Colon (tissue), 2 donors: ENCODE results near the gene FZD2.
"Not testable (repeated sequence)": the region's sequence is repeated elsewhere in the genome, so short reads cannot be mapped to it uniquely, and the experiment has no call there.

ENCODE experiments used
- FAIRE-seq: peaks from 2 replicates; lab custom pipeline; 2012; peaks lifted over from hg19 to GRCh38; lab: Jason Lieb, UNC
- donor health status: control.
- donor health status: control.

The FZD2 gene

GRCh38 chr17:44575403-44575802 lies 18.1 kb downstream of the FZD2 start:
- FAIRE-seq, result no peak

- FAIRE-seq, result no peak
These were observed 21.7 kb downstream of the FZD2 start for GRCh38 chr17:44578947-44579346.

- no peak for FAIRE-seq
These were observed 24.6 kb downstream of the FZD2 start for GRCh38 chr17:44581868-44582267.

- no peak for FAIRE-seq
These were observed 27.2 kb downstream of the FZD2 start for GRCh38 chr17:44584443-44584842.

- FAIRE-seq, result no peak
These were observed 28.0 kb downstream of the FZD2 start for GRCh38 chr17:44585315-44585714.

GRCh38 chr17:44587339-44587738 lies 30.1 kb downstream of the FZD2 start:
- no peak for FAIRE-seq

- FAIRE-seq, result no peak
These were observed 32.2 kb downstream of the FZD2 start for GRCh38 chr17:44589316-44590071.

GRCh38 chr17:44590072-44590462 lies 32.8 kb downstream of the FZD2 start:
- not testable (repeated sequence) for FAIRE-seq

GRCh38 chr17:44590762-44591161 lies 33.5 kb downstream of the FZD2 start:
- not testable (repeated sequence) for FAIRE-seq

GRCh38 chr17:44591206-44591605 lies 33.9 kb downstream of the FZD2 start:
- no peak for FAIRE-seq

- no peak for FAIRE-seq
These were observed 35.9 kb downstream of the FZD2 start for GRCh38 chr17:44593156-44593555.

- FAIRE-seq, result no peak
These were observed 38.0 kb downstream of the FZD2 start for GRCh38 chr17:44595216-44595775.

- FAIRE-seq, result no peak
These were observed 41.0 kb downstream of the FZD2 start for GRCh38 chr17:44598329-44598728.

- no peak for FAIRE-seq
These were observed 41.6 kb downstream of the FZD2 start for GRCh38 chr17:44598932-44599297.

- no peak for FAIRE-seq
These were observed 42.3 kb downstream of the FZD2 start for GRCh38 chr17:44599298-44600175.

GRCh38 chr17:44601539-44601938 lies 44.3 kb downstream of the FZD2 start:
- no peak for FAIRE-seq

- FAIRE-seq, result no peak
These were observed 44.7 kb downstream of the FZD2 start for GRCh38 chr17:44601973-44602372.

- no peak for FAIRE-seq
These were observed 45.1 kb downstream of the FZD2 start for GRCh38 chr17:44602390-44602789.

GRCh38 chr17:44602970-44603369 lies 45.7 kb downstream of the FZD2 start:
- FAIRE-seq, result no peak

GRCh38 chr17:44604116-44604761 lies 47.0 kb downstream of the FZD2 start:
- no peak for FAIRE-seq

GRCh38 chr17:44604768-44605485 lies 47.6 kb downstream of the FZD2 start:
- FAIRE-seq, result no peak

GRCh38 chr17:44606658-44607057 lies 49.4 kb downstream of the FZD2 start:
- FAIRE-seq, result no peak
